Gastroesophageal sphincter (tissue), 4 donors: Measurements from ENCODE around the gene LANCL2. TPM values are rescaled to one million over a fixed set of nuclear protein-coding genes. Genes with fewer than 3 reads are reported as not detected.

Source experiments
- ATAC-seq: fragments of 150-250 bp; one replicate; pipeline ENCODE4 v1.9.1; 2016; ENCODE audit warnings: mild to moderate bottlenecking, moderate library complexity
- H3K27ac ChIP-seq, 4 donors: fragments of 200-600 bp; sonication (generic) in 3 of 4; 1 replicate in 3 of 4; 2 replicates in 1 of 4; pipeline ENCODE4 v1.5.1; 2016 to 2019
- H3K27me3 ChIP-seq: fragments of 200-600 bp; sonication (generic); one replicate; pipeline ENCODE4 v1.5.1; 2019
- H3K36me3 ChIP-seq, 2 donors: fragments of 200-600 bp; sonication (generic); one replicate each; pipeline ENCODE4 v1.5.1; 2019; ENCODE audit warnings: control low read depth in 1 of 2
- H3K4me1 ChIP-seq, 3 donors: fragments of 200-600 bp; sonication (generic); 1 replicate in 2 of 3; 2 replicates in 1 of 3; pipeline ENCODE4 v1.5.1; 2016 to 2019; ENCODE audit warnings: control low read depth in 2 of 3
- H3K4me3 ChIP-seq, 2 donors: fragments of 200-600 bp; sonication (generic); one replicate each; pipeline ENCODE4 v1.5.1; 2019; ENCODE audit warnings: mild to moderate bottlenecking in 1 of 2, moderate library complexity in 1 of 2
- H3K9me3 ChIP-seq, 3 donors: fragments of 200-600 bp; sonication (generic); one replicate each; pipeline ENCODE4 v1.5.1; 2017 to 2019; ENCODE audit warnings: control low read depth in 2 of 3
- CTCF ChIP-seq, 4 experiments: fragments of 200-600 bp in 2 of 4; fragments of 450-650 bp in 2 of 4; sonication (generic) in 1 of 4; IDR thresholded peaks; one replicate each; pipeline ENCODE4 v1.5.1; 2017 to 2019; ENCODE audit warnings: antibody characterized with exemption in 4 of 4, mild to moderate bottlenecking in 2 of 4, moderate library complexity in 2 of 4
- EP300 ChIP-seq: sonication (generic); formaldehyde crosslinking; IDR thresholded peaks from one replicate; pipeline ENCODE4 v1.6.1; 2017; ENCODE audit warnings: antibody characterized with exemption, mild to moderate bottlenecking
- POLR2A ChIP-seq, 2 donors: fragments of 450-650 bp; IDR thresholded peaks; one replicate each; pipeline ENCODE4 v1.6.1; 2017; ENCODE audit warnings: antibody characterized with exemption in 2 of 2, mild to moderate bottlenecking in 2 of 2, moderate library complexity in 1 of 2
- POLR2AphosphoS5 ChIP-seq: sonication (generic); formaldehyde crosslinking; IDR thresholded peaks from one replicate; pipeline ENCODE4 v1.6.1; 2017; ENCODE audit warnings: antibody characterized with exemption
- WGBS, 2 donors: methylation state at CpG; one replicate each; pipeline ENCODE4 v1.1.5; 2018; ENCODE audit warnings: low coverage in 1 of 2; 5-methylcytosine and 5-hydroxymethylcytosine counted together
- total RNA-seq, 4 donors: library from RNA; depleted of rRNA; stranded (reverse); fragments of >200 nt; gene quantifications; one replicate each; pipeline ENCODE4 v1.1.0, GENCODE V29; 2016

Gene LANCL2
- total RNA-seq, 4 donors from 2014 or later = 6.9 to 10.6 (median 9.3) TPM

- Histone ChIP-seq H3K9me3 (no peaks in the 10 kb centered on the region), H3K4me1 (no peaks in the 10 kb centered on the region), H3K27ac (no peak overlapping the region), H3K36me3 (no peaks in the 10 kb centered on the region), H3K27me3 (no peaks in the 10 kb centered on the region), H3K4me3 (no peak overlapping the region)
- 49 to 58% methylated on average over 10 to 13 of the region's 19 CpGs for WGBS, 2 donors
- ATAC-seq = no peak
- TF ChIP-seq EP300 (no peak), POLR2A (IDR thresholded peaks at IDR 0.05) (no peak), POLR2AphosphoS5 (no peak), CTCF (IDR thresholded peaks at IDR 0.05) (no peak)
Observed at GRCh38 chr7:55438757-55439525, 73.8 kb downstream of the LANCL2 start.

GRCh38 chr7:55439627-55440026 lies 74.5 kb downstream of the LANCL2 start:
- Histone ChIP-seq H3K27ac (no peak overlapping the region), H3K9me3 (no peaks in the 10 kb centered on the region), H3K4me3 (no peak overlapping the region), H3K4me1 (no peaks in the 10 kb centered on the region), H3K27me3 (no peaks in the 10 kb centered on the region), H3K36me3 (no peaks in the 10 kb centered on the region)
- ATAC-seq = no peak
- 44 to 86% methylated on average over 3 to 9 of the region's 10 CpGs for WGBS, 2 donors
- no peak for TF ChIP-seq CTCF (IDR thresholded peaks at IDR 0.05)
- TF ChIP-seq EP300 = no peak
- no peak for TF ChIP-seq POLR2A (IDR thresholded peaks at IDR 0.05)
- no peak for TF ChIP-seq POLR2AphosphoS5

GRCh38 chr7:55440040-55440690 lies 75.0 kb downstream of the LANCL2 start:
- Histone ChIP-seq H3K4me1 (no peaks in the 10 kb centered on the region), H3K9me3 (no peaks in the 10 kb centered on the region), H3K27me3 (no peaks in the 10 kb centered on the region), H3K36me3 (no peaks in the 10 kb centered on the region), H3K27ac (no peak overlapping the region), H3K4me3 (no peak overlapping the region)
- WGBS, 2 donors = 77 to 80% methylated on average over 1 to 9 of the region's 13 CpGs
- ATAC-seq = no peak
- TF ChIP-seq POLR2AphosphoS5 = no peak
- no peak for TF ChIP-seq EP300
- no peak for TF ChIP-seq CTCF (IDR thresholded peaks at IDR 0.05)
- no peak for TF ChIP-seq POLR2A (IDR thresholded peaks at IDR 0.05)

GRCh38 chr7:55441002-55441401 lies 75.9 kb downstream of the LANCL2 start:
- Histone ChIP-seq H3K27ac (no peak overlapping the region), H3K4me1 (no peaks in the 10 kb centered on the region), H3K27me3 (no peaks in the 10 kb centered on the region), H3K9me3 (no peaks in the 10 kb centered on the region), H3K36me3 (no peaks in the 10 kb centered on the region), H3K4me3 (no peak overlapping the region)
- 100% methylated on average over 4 of the region's 5 CpGs; no CpG with 5 or more reads in 1 of the 2 donors for WGBS, 2 donors
- no peak for ATAC-seq
- no peak for TF ChIP-seq POLR2A (IDR thresholded peaks at IDR 0.05)
- TF ChIP-seq POLR2AphosphoS5 = no peak
- no peak for TF ChIP-seq EP300
- no peak for TF ChIP-seq CTCF (IDR thresholded peaks at IDR 0.05)
